ENCODE measurements around the gene CNTNAP2. TPM values are rescaled to one million over a fixed set of nuclear protein-coding genes. Genes with fewer than 3 reads are reported as not detected.

CNTNAP2 gene
- total and polyA plus RNA-seq, 2 of the 8 experiments (the other 6 are each of a cell fraction or from before 2014, with no cell fraction given), result 27.9 to 71.0 TPM

DNA sequence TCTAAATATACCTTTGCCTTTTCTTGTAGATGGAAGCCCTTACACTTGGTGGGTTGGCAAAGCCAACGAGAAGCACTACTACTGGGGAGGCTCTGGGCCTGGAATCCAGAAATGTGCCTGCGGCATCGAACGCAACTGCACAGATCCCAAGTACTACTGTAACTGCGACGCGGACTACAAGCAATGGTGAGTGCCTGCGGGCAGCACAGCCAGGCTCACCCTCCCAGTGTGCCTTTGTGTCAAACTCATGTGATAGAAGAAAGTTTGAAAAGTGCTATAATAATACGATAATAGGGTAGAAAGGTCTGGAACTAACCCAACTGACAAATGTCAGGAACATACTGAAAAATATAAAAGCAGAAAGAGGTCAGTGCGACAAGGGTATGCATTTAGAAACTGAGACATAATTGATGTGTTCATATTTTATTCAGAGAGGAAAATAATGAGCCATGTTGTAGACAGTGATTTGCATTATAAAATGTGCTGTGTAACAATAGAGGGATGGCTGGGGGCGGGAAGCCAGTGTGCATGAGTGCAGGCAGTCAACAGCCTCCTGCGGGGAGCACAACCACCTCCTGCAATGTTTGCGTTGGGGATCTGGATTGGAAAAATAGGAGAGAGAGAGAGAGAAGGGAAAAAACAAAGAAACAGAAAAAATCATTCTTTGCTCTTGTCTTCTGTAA, 1787.1 kb downstream of the CNTNAP2 start:
- DNase-seq (ENCODE audit: low read depth in 1 of 2, low spot score in 2 of 2), result no peak
- TF ChIP-seq SIRT6 (IDR thresholded peaks at IDR 0.05; ENCODE audit: low read length), result no peak
- TF ChIP-seq NRF1 (IDR thresholded peaks at IDR 0.05; ENCODE audit: low read depth, low read length), result no peak
- no peak for TF ChIP-seq JUN (IDR thresholded peaks at IDR 0.05; ENCODE audit: low read depth, low read length)
- TF ChIP-seq, protein P1, sequence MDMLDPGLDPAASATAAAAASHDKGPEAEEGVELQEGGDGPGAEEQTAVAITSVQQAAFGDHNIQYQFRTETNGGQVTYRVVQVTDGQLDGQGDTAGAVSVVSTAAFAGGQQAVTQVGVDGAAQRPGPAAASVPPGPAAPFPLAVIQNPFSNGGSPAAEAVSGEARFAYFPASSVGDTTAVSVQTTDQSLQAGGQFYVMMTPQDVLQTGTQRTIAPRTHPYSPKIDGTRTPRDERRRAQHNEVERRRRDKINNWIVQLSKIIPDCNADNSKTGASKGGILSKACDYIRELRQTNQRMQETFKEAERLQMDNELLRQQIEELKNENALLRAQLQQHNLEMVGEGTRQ (IDR thresholded peaks at IDR 0.05; ENCODE audit: low read length), result no peak
- no peak for TF ChIP-seq CTBP2 (IDR thresholded peaks at IDR 0.05; ENCODE audit: borderline replicate concordance, insufficient read depth, insufficient read length, low read length)
- no peak for TF ChIP-seq SP1 (IDR thresholded peaks at IDR 0.05; ENCODE audit: low read depth, low read length)
- TF ChIP-seq TBP (IDR thresholded peaks at IDR 0.05; ENCODE audit: low read depth, low read length), result no peak
- TF ChIP-seq CHD1 (IDR thresholded peaks at IDR 0.05; ENCODE audit: low read depth, low read length), result no peak
- no peak for TF ChIP-seq SP2 (IDR thresholded peaks at IDR 0.05; ENCODE audit: low read length)
- TF ChIP-seq SP4 (IDR thresholded peaks at IDR 0.05; ENCODE audit: low read length), result no peak
- no peak for TF ChIP-seq RAD21 (IDR thresholded peaks at IDR 0.05 in 1 of 2, conservative IDR thresholded peaks at IDR 0.05 in 1 of 2; ENCODE audit: low read depth in 2 of 2, low read length in 2 of 2)
- TF ChIP-seq, protein P2, sequence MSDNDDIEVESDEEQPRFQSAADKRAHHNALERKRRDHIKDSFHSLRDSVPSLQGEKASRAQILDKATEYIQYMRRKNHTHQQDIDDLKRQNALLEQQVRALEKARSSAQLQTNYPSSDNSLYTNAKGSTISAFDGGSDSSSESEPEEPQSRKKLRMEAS (IDR thresholded peaks at IDR 0.05), result no peak

More for the DNA sequence above, 1787.1 kb downstream of the CNTNAP2 start:
- CTCF ChIA-PET (ENCODE audit: partially characterized antibody), result no interaction called here
- Histone ChIP-seq H2BK120ac (replicated peaks; ENCODE audit: low read depth, low read length) (no peak overlapping the region), H3K4me3 (ENCODE audit: extremely low read depth in 1 of 4, insufficient read depth in 2 of 4, low read depth in 3 of 4, low read length in 4 of 4) (no peak overlapping the region), H3K27me3 (replicated peaks in 1 of 4; ENCODE audit: control insufficient read depth in 3 of 4, extremely low read depth in 1 of 4, insufficient read depth in 3 of 4, low read length in 3 of 4) (no peaks in the 10 kb centered on the region), H3K23ac (ENCODE audit: insufficient read length) (no peak overlapping the region), H2BK15ac (ENCODE audit: low read length) (no peak overlapping the region), H3K18ac (ENCODE audit: extremely low read depth, low read length) (0 out of 2 replicates have a peak overlapping the region, but pooled peaks have one; percentile 40), H4K8ac (ENCODE audit: extremely low read depth, insufficient read depth, low read length) (no peak overlapping the region), H3K14ac (ENCODE audit: insufficient read length) (no peak overlapping the region), H2BK12ac (ENCODE audit: low read depth, low read length) (0 out of 2 replicates have a peak overlapping the region, but pooled peaks have one; percentile 50), H3K36me3 (ENCODE audit: control insufficient read depth in 2 of 4, insufficient read depth in 4 of 4, low read length in 3 of 4) (no peaks in the 10 kb centered on the region), H4K20me1 (replicated peaks in 1 of 2; ENCODE audit: control insufficient read depth in 1 of 2, insufficient read depth in 2 of 2, low read length in 2 of 2) (no peaks in the 10 kb centered on the region), H3K9ac (replicated peaks in 1 of 4; ENCODE audit: extremely low read depth in 1 of 4, low read depth in 3 of 4, low read length in 3 of 4) (no peak overlapping the region), H4K91ac (replicated peaks; ENCODE audit: insufficient read length, low read length) (no peak overlapping the region), H3K4ac (replicated peaks; ENCODE audit: insufficient read length, low read depth, low read length) (no peak overlapping the region), H3K4me2 (ENCODE audit: insufficient read depth in 1 of 2, low read depth in 2 of 2, low read length in 2 of 2) (no peak overlapping the region; a peak in 1 of 4 replicates), H3K27ac (ENCODE audit: low read depth, low read length) (no peak overlapping the region), H4K5ac (ENCODE audit: insufficient read length, low read depth, low read length) (no peak overlapping the region), H2AK5ac (ENCODE audit: low read depth, low read length) (no peak overlapping the region), H3K79me2 (ENCODE audit: control insufficient read depth in 1 of 2, insufficient read depth in 2 of 2, low read length in 2 of 2) (no peaks in the 10 kb centered on the region), H3K56ac (replicated peaks; ENCODE audit: insufficient read length, low read depth, low read length) (no peak overlapping the region), H3K23me2 (ENCODE audit: low read depth, low read length) (no peaks in the 10 kb centered on the region), H2AFZ (ENCODE audit: low read length) (no peak overlapping the region), H2BK20ac (ENCODE audit: low read length) (no peak overlapping the region), H2BK5ac (ENCODE audit: low read depth, low read length) (no peak overlapping the region), H3K79me1 (ENCODE audit: low read depth, low read length) (no peaks in the 10 kb centered on the region), H3K9me3 (ENCODE audit: insufficient read depth in 2 of 2, low read depth in 1 of 2, low read length in 1 of 2) (no peaks in the 10 kb centered on the region), H3K4me1 (replicated peaks in 1 of 4; ENCODE audit: control insufficient read depth in 3 of 4, insufficient read depth in 4 of 4, low read length in 3 of 4) (peaks cover 0 to 6% (median 0%) of the 10 kb centered on the region in 4 experiments; a peak in 2 of 7 replicates)
- POLR2A ChIA-PET (ENCODE audit: partially characterized antibody), result no interaction called here
- WGBS, 2 experiments (ENCODE audit: extremely low coverage in 1 of 2, insufficient coverage in 1 of 2, insufficient read length in 1 of 2, insufficient replicate concordance in 2 of 2, low coverage in 1 of 2, low lambda C conversion rate in 2 of 2, missing lambda C conversion rate in 1 of 2), result 81% methylated on average over 12 of the region's 13 CpGs; no CpG with 5 or more reads in 1 of the 2 experiments
- FAIRE-seq, result no peak
